ENCODE data around the gene CHRNA9.

DNA sequence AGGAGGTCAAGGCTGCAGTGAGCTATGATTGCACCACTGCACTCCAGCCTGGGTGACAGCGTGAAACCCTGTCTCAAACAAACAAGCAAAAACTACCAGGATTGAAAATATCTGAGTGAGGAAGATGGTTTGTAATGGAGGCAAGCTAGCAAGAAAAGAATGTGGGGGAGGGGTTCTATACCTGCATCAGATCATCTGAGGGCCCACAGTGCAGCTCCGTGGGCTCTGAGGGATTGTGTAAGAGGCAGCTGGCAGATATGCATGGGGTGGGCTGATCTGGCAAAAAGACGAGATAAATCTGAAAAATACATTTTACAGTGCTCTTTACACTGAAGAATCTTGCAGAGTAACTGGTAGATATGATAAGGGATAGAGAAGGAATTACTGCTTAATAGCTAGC, 28.9 kb upstream of the CHRNA9 start:
- TF ChIP-seq POLR2AphosphoS5 (IDR thresholded peaks at IDR 0.05; ENCODE audit: low read depth, low read length) = no peak
- TF ChIP-seq POLR2A (IDR thresholded peaks at IDR 0.05; ENCODE audit: low read depth, low read length) = no peak

Data from GM12892 (cell line).